Sigmoid colon (tissue), 4 donors: ENCODE results near the gene PISD.

ENCODE experiments used
- CTCF ChIP-seq, 4 experiments: fragments of 450-650 bp in 3 of 4; fragments of 200-600 bp in 1 of 4; IDR thresholded peaks; one replicate each; pipeline ENCODE4 v1.5.1; 2016 to 2019; ENCODE audit warnings: antibody characterized with exemption in 4 of 4, mild to moderate bottlenecking in 3 of 4, moderate library complexity in 2 of 4
- EP300 ChIP-seq, 4 donors: sonication (generic); formaldehyde crosslinking; IDR thresholded peaks; one replicate each; pipeline ENCODE4 v1.6.1; 2017; ENCODE audit warnings: antibody characterized with exemption in 4 of 4

DNA sequence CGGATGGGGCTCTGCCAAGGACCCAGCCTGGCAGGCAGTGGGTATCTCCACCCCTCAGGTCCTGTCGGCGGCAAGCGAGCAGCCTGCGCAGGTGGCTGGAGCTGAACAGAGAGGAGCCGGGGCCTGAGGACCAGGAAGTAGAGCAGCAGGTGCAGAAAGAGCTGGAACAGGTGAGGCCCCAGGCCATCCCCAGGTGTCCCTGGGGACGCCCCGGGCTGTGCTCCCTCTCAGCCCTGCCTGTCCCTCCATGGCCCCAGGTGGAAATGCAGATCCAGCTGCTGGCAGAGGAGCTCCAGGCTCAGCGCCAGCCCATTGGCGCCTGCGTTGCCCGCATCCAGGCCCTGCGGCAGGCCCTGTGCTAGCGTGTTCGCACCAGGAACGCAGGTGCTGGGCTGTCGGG, 44.0 kb downstream of the PISD start:
- TF ChIP-seq CTCF (IDR thresholded peaks at IDR 0.05): no peak
- TF ChIP-seq EP300 (IDR thresholded peaks at IDR 0.05): no peak
